ENCODE measurements around the gene ATG10. TPM values are rescaled to one million over a fixed set of nuclear protein-coding genes. Genes with fewer than 3 reads are reported as not detected.

The ATG10 gene
- polyA plus RNA-seq, 1 experiment, result 1.7 TPM

- TF ChIP-seq, protein P1, sequence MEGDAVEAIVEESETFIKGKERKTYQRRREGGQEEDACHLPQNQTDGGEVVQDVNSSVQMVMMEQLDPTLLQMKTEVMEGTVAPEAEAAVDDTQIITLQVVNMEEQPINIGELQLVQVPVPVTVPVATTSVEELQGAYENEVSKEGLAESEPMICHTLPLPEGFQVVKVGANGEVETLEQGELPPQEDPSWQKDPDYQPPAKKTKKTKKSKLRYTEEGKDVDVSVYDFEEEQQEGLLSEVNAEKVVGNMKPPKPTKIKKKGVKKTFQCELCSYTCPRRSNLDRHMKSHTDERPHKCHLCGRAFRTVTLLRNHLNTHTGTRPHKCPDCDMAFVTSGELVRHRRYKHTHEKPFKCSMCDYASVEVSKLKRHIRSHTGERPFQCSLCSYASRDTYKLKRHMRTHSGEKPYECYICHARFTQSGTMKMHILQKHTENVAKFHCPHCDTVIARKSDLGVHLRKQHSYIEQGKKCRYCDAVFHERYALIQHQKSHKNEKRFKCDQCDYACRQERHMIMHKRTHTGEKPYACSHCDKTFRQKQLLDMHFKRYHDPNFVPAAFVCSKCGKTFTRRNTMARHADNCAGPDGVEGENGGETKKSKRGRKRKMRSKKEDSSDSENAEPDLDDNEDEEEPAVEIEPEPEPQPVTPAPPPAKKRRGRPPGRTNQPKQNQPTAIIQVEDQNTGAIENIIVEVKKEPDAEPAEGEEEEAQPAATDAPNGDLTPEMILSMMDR (IDR thresholded peaks at IDR 0.05; ENCODE audit: insufficient read depth, low read depth, low read length), result no peak
- CTCF ChIA-PET, result interaction anchor here (0.7 to 2.6 kb wide), 21 partner anchors 7 to 866 kb away, joined by 3 to 30 read pairs (median 4); partner anchors contain the start of gene SSBP2
Observed at GRCh38 chr5:82164977-82165713, 193.3 kb downstream of the ATG10 start.

DNA sequence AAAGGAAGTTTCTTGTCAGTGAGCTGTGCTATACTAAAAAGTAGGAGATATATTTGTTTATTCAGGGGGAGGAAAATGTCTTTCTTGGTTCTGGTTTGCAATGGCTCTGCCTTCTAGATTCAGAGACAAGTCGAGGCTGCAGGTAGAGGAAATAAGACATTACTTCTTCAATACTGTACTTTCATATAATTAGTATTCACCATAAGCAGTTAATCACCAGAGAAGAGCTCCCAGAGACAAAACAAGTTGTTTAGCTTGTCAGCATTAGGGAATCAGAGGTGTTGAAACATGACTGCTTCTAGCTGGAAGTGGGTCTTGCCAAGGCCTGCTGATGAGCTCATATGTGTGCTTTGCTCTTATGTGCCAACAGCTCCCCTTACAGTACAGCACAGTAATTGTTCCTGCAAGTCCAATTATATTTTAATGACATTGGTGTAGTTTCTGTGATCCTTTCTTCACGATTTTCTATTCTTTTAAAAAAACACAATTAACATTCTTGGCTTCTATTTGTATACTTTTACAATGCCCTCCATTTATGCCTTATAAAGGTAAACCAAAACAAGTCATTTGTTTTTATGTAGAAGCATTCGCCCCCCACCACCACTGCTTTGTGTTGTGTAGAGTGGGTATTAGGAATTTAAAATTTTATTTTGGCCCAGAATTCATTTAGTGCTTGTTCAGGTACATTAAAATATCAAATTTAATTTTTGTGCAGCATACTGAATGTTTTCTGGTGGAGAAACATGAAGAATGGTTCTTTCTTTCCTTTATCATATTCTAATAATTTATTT, 194.1 kb downstream of the ATG10 start:
- DNase-seq (ENCODE audit: low read depth), result no peak
- Histone ChIP-seq H3K27me3 (ENCODE audit: control insufficient read depth, insufficient read depth, low read length) (no peaks in the 10 kb centered on the region), H3K4me3 (ENCODE audit: low read depth, low read length) (no peak overlapping the region), H3K36me3 (ENCODE audit: control insufficient read depth, insufficient read depth, low read length) (no peaks in the 10 kb centered on the region)
- TF ChIP-seq, protein P1 (IDR thresholded peaks at IDR 0.05; ENCODE audit: insufficient read depth, low read depth, low read length), result peak; percentile 69
- ChIA-PET POLR2A (interaction anchor here (0.9 kb wide), 1 partner anchor 419 kb away, joined by 3 read pairs; no protein-coding TSS in a partner anchor), CTCF (interaction anchor here (0.7 to 2.6 kb wide), 13 partner anchors 14 to 866 kb away, joined by 3 to 30 read pairs (median 4); partner anchors contain the start of gene SSBP2)

More at GRCh38 chr5:82164977-82165713, 193.3 kb downstream of the ATG10 start:
- no peak for DNase-seq (ENCODE audit: low read depth)
- Histone ChIP-seq H3K36me3 (ENCODE audit: control insufficient read depth, insufficient read depth, low read length) (no peaks in the 10 kb centered on the region), H3K4me3 (ENCODE audit: low read depth, low read length) (no peak overlapping the region), H3K27me3 (ENCODE audit: control insufficient read depth, insufficient read depth, low read length) (no peaks in the 10 kb centered on the region)
- POLR2A ChIA-PET, result interaction anchor here (0.6 to 0.9 kb wide), 2 partner anchors 418 to 862 kb away, joined by 3 read pairs; no protein-coding TSS in a partner anchor

DNA sequence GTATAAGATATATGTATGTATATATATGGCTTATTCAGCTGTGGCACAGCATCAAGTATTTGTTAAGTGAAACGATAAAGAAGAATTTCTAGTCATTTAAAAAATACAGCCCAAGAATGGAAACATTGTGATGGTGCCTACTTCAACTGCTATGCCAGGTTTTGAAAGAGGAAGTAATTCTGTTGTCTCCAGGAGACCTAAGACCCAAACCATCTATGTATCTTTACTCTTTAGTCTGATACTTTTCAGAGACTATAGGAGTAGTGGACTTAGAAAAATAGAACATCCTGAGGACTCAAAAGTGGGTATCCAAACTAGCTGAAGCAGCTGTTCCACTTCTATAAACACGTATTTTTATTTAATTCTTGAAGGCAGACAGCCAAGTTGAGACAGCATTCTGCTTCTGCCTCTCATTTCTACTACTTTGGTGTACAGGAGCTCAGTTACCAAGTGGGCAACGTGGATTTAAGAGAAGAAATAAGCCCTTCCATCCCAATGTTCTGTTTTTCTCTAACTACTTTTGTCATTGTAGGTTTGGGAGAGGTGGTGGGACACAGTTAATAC, 195.6 kb downstream of the ATG10 start:
- ChIA-PET POLR2A (no interaction called here), CTCF (interaction anchor here (0.5 to 2.8 kb wide), 6 partner anchors 9 to 60 kb away, joined by 3 to 6 read pairs (median 3); no protein-coding TSS in a partner anchor)
- DNase-seq (ENCODE audit: low read depth), result no peak
- no peaks in the 10 kb centered on the region for H3K36me3 ChIP-seq (ENCODE audit: control insufficient read depth, insufficient read depth, low read length)
- TF ChIP-seq, protein P1 (IDR thresholded peaks at IDR 0.05; ENCODE audit: insufficient read depth, low read depth, low read length), result no peak
- H3K4me3 ChIP-seq (ENCODE audit: low read depth, low read length), result no peak overlapping the region
- no peaks in the 10 kb centered on the region for H3K27me3 ChIP-seq (ENCODE audit: control insufficient read depth, insufficient read depth, low read length)

DNA sequence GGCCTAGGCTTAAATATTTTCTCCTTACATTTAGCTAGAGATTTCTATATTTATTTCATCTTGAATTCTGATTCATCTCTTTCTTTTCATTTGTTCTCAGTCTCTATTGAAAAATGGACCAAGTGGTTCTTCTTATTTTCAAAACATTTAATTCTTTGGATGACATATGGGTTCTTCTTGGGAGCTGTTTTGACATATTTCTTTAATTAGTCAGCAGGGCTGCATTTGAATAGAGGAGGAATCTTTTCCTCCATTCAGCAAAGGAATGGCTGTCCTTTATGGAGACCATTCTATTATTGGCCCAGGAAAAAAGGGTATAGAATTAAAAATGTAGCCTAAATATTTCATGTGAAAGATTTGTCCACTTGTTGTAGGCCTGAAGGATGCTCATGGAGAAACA, 196.5 kb downstream of the ATG10 start:
- Histone ChIP-seq H3K27me3 (ENCODE audit: control insufficient read depth, insufficient read depth, low read length) (no peaks in the 10 kb centered on the region), H3K36me3 (ENCODE audit: control insufficient read depth, insufficient read depth, low read length) (no peaks in the 10 kb centered on the region), H3K4me3 (ENCODE audit: low read depth, low read length) (no peak overlapping the region)
- CTCF ChIA-PET, result interaction anchor here (0.9 to 2.8 kb wide), 4 partner anchors 9 to 61 kb away, joined by 3 to 6 read pairs (median 4); no protein-coding TSS in a partner anchor
- TF ChIP-seq, protein P1 (IDR thresholded peaks at IDR 0.05; ENCODE audit: insufficient read depth, low read depth, low read length), result no peak
- POLR2A ChIA-PET, result no interaction called here
- no peak for DNase-seq (ENCODE audit: low read depth)

All from BJ (cell line).